Measurements from ENCODE around the gene CREM.
A peak's percentile ranks its signal among the peaks of the same experiment; 100 is the strongest.
"Not testable (repeated sequence)": the region's sequence is repeated elsewhere in the genome, so short reads cannot be mapped to it uniquely, and the experiment has no call there.

Gene CREM

GRCh38 chr10:35195361-35196306 lies 69.0 kb downstream of the CREM start:
- DNase-seq: peak; percentile 83

GRCh38 chr10:35200487-35200886 lies 73.8 kb downstream of the CREM start:
- DNase-seq: no peak

GRCh38 chr10:35201234-35201633 lies 74.6 kb downstream of the CREM start:
- no peak for DNase-seq

GRCh38 chr10:35202050-35202449 lies 75.4 kb downstream of the CREM start:
- no peak for DNase-seq

GRCh38 chr10:35203745-35204144 lies 77.1 kb downstream of the CREM start:
- no peak for DNase-seq

- DNase-seq: no peak
Measured at GRCh38 chr10:35204650-35205319, 78.1 kb downstream of the CREM start.

GRCh38 chr10:35206274-35206673 lies 79.6 kb downstream of the CREM start:
- DNase-seq: no peak

DNA sequence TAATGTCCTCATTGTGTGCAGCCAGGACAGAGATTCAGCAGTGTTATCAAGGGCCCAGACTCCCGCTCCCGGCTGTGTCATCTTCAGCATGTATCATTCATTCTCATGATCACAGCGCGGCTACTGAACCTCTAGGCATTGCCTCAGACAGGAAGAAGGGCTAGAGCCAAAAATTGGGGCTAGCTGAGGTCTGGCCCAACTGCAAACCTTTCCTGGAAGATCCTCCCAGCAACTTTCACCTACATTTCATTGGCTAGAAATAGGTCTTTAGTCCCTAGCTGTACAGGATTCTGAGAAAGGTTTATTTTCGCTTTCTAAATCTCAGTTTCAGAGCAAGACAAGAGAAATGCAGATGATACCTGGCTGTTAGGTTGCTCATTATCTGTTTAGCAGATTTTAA lies 81.9 kb downstream of the CREM start:
- DNase-seq: peak in 1 of 2 donors; percentile 16

DNA sequence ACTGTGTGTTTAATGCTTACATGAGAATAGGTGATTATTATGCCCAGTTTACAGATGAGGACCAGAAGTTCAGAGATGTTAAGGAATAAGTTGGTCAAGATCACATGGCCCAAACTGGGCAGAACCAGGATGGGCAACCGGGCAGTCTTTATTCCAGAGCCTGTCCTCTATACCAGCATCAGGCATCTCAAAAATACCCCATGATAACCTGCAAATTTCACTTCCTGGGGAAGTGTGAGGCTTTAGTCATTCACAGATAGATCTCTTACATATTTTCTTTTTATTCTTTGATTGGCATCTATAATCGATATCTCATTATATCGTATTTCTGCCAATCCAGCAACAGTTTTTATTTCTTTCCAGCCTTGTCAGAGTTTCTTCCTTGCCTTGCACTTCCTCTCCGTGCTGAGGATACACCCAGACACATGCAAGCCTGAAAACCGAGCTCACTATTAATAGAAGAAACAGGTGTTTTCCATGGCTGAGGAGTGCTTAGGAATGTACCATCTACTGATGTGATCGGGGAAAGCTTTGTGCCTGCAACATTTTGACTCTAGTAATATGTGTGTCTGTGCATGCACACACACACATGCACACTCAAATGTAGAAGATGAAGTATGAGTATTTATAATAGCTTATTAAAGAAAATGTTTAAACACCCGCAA lies 82.4 kb downstream of the CREM start:
- DNase-seq: no peak

DNA sequence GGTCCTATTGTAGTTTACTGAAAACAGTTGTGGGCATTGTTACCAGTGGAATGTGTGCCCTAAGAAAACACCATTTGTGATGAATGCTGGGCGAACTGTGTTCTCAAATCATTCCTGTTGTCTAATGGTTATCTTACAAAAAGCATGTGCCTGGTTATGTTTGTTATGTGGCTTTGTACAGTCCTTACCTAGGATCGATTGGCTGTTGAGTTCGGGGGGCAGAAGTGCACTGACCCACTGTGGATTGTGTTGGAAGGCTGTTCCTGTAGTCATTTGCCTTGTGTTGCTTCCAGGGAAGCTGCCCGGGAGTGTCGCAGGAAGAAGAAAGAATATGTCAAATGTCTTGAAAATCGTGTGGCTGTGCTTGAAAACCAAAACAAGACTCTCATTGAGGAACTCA lies 84.3 kb downstream of the CREM start:
- no peak for DNase-seq

DNA sequence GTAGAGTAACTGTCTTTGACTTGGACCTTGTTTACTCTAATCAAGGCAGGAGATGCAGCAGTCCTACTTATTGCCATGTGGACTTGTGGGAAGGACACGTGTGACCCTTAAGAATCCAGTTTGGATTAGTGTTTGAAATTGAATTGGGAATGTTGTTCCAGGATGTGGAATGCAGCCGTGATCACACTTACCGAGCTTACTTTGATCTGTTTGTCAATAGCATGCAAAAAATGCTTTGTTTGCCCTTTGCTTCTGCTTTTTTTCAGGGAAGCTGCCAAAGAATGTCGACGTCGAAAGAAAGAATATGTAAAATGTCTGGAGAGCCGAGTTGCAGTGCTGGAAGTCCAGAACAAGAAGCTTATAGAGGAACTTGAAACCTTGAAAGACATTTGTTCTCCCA lies 84.7 kb downstream of the CREM start:
- DNase-seq: no peak

GRCh38 chr10:35212856-35213255 lies 86.2 kb downstream of the CREM start:
- DNase-seq: no peak

DNA sequence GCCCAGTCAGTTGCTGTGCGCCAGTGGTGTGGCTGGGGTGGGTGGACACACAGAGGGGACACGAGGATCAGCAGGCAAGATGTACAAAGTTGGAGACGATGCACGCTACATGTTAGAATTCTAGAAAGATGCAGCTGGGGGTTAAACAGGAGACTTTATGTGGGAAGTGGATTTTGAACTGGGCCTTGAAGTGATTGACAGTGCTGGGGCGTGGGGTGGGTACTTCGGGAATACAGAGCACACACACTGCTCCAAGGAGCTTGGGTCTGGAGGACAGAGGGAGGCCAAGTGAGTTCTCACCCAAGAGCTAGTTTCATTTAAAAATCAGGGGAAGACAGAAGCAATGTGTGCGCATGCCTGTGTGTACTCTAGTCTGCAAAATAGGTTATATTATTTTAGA lies 87.1 kb downstream of the CREM start:
- no peak for DNase-seq

- DNase-seq: no peak
Measured at GRCh38 chr10:35214607-35215020, 88.0 kb downstream of the CREM start.

GRCh38 chr10:35215107-35215506 lies 88.5 kb downstream of the CREM start:
- DNase-seq: no peak

DNA sequence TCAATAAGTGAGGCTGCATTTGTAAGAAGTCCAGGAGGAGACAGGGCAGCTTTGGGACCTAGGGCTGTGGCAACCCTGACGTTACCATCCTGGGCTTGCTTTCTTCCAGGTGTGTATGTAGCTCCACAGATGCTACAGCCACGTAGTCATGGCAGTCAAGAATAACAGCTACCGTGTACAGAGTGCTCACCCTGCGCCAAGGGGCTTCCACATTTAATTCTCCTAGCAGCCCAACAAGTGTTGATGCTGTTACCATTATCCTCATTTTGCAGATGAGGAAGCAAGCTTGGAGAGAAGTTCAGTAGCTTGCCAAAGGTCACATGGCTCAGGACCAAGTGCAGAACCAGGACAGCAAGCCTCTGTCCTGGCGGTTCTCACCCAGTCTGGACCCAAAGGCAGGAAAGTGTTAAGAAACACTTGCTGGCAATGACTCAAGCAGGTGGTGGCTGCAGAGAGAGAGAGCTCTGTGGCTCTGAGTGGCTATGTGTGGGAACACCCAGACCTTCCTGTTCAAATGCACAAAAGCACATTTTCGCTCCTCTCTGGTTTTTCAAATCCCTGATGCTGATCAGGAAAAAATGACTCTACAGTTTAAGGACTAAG lies 89.8 kb downstream of the CREM start:
- no peak for DNase-seq

DNA sequence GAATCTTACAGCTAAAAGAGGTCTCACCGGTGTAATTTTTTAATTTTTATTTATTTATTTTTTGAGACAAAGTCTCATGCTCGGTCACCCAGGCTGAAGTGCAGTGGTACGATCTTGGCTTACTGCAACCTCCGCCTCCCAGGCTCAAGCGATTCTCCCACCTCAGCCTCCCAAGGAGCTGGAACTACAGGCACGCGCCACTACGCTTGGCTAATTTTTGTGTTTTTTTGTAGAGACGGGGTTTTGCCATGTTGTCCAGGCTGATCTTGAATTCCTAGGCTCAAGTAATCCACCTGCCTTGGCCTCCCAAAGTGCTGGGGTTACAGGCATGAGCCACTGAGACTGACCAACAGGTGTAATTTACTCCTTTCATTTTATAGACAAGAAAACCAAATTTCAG lies 90.3 kb downstream of the CREM start:
- not testable (repeated sequence) for DNase-seq

DNA sequence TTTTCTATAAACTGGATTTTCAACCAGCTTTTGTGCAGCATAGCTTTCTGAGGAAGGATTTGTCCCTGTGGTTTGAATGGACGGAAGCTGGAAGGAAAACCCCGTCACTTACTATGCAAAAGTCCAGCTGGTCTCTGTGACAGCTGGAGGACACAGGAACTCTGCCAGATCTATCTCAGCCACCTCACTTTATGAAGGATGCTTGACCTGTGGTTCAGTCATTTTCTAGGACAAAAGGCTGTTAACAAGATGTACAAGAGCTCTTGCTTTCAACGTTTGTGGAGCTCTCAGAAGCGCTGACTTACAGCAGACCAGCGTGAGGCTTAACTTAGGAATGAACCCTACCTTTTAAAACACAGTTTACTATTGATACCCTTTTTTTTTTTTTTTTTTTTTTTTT lies 90.8 kb downstream of the CREM start:
- no peak for DNase-seq

DNA sequence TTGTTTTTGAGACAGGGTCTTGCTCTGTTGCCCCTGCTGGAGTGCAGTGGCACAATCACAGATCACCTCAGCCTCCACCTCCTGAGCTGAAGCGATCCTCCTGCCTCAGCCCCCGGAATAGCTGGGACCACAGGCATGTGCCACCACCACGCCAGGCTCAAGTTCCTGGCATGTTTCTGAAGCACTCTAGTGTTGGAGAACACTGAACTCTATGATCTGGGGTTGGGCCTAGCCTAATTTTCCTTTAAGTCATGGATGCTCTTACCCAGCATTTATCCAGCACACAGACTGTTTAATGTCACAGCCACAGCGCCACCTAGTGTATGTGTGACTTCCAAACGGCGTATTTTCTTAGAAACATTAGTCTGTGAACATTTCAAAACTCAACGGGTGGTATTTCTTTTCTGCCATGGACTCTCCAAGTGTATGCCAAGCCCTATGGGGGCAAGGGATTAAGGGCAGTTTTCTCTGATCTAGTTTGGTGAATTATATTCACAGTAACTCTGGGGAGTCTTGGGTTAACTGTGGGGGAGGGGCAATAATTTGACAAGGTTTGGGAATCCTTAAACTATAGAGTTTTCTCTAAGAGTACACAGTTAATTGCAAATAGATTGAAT lies 91.8 kb downstream of the CREM start:
- DNase-seq: peak; percentile 87 to 92

DNA sequence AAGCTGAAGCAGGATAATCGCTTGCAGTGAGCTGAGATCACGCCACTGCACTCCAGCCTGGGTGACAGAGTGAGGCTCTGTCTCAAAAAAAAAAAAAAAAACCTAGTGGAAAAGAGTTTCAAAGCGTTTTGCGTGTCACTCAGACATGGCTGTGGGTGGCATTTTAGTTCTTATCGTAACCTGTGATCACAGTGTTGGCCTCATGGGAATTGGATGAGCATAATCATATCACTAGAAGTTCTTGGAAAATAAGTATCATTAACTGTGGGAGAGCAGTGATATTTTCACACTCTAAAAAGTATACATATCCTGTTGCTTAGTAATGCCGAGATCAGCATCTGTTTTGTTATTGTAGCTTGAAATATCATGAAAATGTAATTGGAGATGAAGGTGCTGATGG lies 92.6 kb downstream of the CREM start:
- DNase-seq: peak; percentile 48 to 51

DNA sequence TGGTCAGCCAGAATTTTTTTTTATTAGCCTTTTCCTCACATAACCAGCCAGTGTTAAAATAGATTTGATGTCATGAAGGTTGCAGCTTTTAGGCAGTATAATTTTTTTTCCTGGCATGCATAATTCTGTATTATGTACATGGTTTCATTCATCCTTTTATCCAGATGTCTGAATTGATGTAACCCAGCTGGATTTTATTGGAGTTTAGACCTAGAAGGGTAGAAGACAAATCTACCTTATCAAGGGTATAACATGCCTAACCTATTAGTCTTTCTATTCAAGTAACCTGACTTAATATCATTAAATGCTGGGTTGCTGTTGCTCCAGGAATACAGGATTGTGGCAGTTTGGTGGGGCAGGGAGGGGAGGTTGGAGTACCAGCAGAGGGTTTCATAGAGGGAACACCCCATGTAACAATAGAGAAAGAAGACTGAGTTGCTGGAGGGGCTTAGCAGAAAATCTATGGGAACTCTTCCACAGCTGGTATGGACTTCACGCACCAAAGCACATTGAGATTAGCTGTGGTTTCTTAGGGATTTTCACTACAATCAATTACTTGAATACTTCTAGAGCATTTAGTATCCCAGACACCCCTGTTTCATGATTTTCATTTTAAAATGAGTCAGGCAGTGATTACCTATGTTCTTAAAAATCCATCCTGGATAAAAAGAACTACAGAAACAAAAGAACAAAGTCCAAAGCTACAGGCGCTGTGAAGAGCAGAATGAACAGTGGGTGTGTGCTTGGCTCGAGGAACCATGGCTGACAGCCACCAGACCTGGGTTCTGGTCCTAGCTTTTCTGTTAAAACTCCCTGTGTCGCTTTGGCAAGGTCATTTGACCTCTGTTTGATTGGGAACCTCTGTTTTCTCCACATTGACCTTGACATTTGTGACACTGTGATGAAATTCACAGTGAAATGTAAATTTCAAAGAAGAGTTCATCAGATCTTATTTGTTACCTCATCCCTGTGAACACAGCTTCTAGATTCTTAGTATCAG lies 93.5 kb downstream of the CREM start:
- DNase-seq: no peak

DNA sequence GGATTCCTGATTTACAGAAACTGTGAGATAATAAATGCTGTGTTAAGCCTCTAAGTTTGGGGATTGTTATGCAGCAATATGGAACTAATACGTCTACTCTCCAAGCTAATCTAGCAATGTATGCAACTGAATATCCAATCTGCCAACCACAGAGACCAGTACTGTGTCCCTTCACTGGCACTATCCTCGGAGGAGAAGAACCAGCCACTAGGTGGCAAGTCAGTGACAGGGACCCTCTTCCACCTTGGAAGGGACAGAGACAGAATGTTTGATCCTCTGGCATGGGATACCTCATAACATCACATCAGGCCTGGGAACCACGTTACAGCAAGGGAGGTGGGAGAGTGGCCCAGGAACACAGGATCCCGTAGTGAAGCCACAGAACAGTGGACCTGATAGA lies 96.4 kb downstream of the CREM start:
- no peak for DNase-seq
